KG1 (cell line): ENCODE measurements around the gene GLRX5.

Experiments used
- DNase-seq: peaks from one replicate; lab custom pipeline; 2025; lab: John Stamatoyannopoulos, UW

GLRX5 gene

DNA sequence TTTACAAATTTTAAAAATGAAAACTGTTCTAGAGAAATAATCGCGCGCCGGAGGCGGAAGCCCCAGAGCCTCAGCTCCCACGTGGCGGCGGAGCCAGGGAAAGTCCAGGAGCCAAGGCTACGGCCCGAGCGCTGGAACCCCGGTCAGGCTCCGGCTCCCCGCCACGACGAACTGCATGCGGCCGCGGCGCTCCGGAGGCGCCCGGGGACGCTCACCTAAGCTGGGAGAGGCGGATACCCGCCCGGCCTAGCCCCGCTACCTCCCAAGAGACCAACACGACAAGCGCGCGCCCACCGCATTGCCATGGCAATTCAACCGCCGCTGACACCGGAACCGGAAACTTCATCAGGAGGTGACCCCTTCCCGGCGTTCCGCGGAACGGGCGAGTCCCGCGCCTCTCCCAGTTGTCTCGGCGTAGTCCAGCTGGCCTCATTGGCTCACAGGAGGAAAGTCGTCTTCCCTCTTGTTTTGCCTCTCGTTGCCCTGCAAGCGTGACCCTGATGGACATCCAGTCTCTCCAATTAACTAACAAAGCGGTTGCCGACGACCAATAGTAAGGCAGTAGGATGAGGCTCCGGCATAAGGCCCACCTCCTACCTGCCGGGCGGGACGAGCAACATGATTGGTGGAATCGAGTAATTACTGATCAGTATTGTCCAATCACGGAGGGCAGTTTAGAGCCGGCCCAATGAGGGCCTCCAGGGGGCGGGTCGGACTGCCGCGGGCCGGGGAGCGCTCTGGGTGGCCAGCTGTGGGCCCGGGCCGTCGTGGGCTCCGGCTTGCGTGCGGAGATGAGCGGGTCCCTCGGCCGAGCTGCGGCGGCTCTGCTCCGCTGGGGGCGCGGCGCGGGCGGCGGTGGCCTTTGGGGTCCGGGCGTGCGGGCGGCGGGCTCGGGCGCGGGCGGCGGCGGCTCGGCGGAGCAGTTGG, at the start of gene GLRX5:
Gene GLRX5 (plus strand): TSS at position 752 of the 927 bp plus-strand sequence. CDS start 40 bp downstream, at position 792.
- peak; percentile 99 for DNase-seq

DNA sequence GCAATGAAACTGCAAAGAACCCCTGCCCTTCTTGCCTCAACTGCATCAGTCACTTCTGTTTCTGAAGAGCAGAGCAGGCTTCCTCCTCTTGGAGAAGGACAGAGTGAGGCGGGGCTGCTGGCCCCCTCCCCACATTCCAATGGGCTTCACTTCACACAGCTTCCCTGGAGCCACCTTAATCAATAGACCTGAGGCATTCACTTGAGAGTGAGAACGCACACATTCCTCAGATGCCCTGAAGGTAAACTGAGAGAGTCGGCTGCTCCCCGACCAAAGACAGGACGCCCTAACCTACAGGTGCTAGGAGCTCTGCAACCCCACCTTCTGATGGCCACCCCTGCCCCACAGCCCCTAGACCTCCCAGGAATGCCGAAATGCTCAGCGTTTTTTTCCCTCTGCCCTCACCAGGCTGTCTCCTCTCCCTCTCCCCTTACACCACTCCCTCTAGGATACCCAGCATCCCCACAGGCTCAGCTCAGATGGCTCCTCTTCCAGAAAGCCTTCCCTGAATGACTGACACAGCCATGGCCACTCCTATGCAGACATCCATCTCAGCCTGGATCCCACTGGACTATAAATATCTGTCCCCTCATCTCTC, 49.5 kb upstream of the GLRX5 start:
- DNase-seq: no peak

DNA sequence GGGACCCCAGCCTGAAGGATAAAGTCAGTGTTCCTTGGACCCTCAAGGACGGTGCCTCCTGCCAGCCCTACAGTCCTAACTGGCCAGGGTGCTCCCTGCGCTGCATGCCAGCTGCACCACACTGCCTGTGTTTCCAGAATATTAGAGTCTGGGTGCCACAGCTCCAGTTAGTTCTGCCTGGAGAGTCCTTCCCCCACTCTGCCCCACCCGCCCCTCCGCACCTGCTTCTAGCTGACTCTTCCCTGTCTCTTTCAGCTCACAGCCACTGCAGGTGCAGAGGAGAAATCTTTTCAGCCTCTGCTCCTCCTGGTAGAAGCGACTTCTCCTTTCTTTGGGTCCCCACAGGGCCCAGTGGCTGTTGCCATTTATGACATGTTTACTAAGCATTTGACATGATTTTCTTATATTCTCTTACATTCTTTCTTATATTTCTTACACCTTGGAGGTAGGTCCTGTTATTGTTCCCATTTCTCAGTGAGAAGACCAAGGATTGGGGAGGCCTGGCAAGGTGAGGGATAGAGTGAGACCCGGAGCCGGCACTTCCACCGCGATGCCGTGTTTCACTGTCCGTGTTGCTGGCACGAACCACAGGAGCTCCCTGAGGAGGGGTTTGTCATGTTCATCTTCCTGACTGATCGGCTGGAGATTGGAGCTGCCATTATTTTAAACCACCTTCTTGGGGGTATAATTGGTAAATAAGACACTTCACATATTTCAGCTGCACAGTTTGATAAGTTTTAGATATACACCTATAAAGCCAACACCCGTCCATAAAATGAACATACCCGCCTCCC, 47.8 kb upstream of the GLRX5 start:
- DNase-seq: no peak

DNA sequence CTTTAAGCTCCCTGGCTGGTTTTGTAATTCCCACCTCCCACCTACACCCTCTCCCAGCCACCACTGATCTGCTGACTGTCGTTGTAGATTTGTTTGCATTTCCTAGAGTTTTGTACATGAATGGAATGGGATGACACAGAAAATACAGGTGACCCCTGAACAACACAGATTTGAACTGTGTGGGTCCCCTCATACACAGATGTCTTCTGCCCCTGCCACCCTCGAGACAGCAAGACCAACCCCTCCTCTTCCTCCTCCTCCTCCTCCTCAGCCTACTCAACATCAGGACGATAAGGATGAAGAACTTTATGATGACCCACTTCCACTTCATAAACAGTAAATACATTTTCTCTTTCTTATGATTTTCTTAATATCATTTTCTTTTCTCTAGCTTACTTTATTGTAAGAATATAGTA, 47.2 kb upstream of the GLRX5 start:
- DNase-seq: no peak

DNA sequence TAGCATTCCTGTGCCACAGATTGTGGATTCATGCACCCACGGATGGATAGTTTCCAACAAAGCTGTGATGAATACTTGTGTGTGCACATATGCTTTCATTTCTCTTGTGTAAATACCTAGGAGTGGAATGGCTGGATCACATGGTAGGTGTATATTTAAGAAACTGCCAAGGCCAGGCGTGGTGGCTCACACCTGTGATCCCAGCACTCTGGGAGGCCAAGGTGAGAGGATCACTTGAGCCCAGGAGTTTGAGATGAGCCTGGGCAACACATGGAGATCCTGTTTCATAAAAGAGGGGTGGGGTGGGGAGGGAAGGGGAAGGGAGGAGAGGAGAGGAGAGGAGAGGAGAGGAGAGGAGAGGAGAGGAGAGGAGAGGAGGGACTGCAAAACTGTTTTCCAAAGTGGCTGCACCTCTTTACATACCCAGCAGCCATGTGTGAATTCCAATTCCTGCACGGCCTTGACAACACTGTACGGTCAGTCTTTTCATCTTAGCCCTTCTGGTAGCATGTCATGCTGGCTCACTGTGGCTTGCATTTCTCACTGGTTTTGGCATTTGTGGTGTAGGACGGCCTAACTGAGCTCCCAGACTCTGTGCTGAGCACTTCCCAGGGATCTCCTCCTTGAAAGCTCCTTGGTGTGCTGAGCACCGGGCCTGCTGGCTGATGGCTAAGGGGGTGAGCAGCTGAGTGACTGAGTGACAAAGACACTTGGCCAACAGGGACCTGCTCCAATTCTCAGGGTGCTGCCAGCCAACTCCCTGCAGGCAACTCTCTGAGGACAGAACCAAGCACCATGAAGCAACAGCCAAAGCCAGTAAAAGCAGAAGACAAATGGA, 46.3 kb upstream of the GLRX5 start:
- no peak for DNase-seq

DNA sequence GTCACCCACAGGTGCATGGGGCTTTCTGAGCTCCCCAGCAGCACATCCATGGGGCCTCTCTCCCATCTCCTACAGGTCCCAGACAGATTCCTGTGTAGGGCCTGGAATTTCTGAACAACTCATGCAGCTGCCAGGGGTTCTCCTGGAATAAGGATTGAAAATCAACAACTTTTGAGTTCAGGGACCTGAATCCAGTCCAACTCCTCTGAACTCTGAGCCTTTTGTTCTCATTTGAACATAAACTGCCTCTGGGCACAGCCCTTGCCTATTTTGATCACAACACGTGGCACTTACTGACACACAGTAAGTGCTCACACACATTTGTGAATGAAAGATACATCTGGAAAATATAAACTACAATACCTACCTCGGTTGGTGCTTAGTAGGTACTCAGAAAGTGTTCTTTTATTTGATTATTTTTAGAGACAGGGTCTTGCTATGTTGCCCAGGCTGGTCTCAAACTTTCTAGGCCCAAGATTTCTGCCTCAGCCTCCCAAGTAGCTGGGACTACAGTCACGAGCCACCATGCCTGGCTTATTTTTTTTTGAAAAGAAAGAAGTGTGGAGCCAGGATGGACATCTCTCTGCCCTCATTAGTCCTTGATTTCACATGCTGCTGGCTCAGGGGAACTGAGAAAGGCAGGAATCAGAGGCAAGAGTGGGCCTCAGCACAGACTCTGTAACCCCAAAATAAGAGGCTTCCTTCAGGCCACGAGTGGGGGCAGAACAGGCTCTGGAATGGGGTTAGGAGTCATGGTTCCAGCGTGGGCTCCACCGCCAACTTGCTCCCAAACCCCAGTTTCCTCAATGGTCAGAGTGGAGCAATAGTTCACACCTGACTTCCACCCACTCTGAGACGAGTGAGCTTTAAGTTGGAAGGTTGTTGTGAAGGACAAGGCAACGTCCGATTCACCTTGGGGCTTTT, 45.4 kb upstream of the GLRX5 start:
- DNase-seq: no peak

DNA sequence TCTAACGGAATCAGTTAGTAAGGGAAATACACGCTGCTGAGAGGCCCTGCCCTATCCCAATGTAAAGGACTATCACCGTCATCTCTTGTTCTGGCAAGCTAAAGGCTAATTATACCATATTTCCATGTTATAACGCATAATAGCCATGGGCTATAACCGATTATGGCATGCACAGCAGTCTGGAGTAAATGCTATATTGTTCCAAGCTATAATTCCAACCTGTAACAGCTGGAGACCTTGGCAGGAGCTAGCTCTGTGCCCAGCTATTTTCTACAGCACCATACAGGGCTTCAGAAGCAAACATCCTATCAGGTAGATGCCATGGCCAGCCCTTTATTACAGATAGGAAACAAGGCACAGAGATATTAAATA, 44.7 kb upstream of the GLRX5 start:
- DNase-seq: no peak

DNA sequence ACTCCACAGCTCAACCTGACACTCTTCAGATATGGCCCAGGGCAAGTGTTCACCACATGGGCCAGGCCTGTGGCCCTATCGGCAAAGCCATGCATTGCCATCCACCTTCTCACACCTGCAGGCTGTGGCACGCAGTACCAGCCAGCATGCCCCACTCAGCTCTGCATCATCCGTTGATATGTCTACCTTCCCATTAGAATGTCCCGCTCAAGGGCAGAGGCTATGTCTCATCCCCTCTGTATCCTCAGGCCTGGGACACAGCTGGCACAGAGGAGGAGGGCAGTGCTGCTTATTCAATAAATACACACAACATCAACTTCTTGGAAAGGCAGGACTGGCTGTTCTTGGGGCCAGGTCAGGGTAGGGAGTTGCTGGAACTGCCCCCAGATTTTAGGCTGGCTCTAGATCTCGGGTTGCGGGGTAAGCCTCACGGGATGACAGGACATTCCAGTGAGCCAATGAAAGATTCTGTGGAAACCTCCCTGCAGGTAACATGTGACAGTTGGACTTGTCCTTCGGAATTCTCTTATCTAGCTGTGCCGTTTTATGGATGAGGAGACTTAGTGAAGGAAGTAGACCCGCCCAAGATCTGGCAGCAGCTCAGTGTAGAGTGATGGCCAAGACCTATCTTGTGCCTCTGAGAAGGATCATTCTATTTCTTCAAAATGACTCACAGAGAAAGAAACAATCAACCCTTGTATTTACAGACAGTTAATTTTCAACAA, 44.0 kb upstream of the GLRX5 start:
- no peak for DNase-seq

DNA sequence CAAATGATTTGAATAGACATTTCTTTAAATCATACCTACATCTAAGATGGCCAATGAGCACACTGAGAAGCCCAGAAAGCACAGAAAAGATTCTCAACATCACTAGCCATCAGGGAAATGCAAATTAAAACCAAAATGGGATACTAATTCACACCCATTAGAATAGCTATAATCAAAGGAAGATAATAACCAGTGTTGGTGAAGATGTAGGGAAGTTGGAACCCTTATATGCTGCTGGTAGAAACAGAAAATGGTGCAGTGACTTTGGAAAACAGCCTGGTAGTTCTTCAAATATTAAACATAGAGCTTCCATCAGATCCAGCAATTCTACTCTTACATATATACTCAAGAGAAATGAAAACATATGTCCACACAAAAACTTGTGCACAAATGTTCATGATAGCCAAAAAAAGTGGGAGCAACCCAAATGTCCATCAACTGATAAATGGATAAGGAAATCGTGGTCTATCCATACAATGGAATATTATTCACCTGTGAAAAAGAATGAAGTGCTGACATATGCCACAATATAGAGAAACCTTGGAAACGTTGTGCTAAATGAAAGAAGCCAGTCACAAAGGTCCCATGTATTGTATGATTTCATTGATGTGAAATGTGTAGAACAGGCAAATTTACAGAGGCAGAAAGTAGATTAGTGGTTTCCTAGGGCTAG, 42.8 kb upstream of the GLRX5 start:
- DNase-seq: no peak

DNA sequence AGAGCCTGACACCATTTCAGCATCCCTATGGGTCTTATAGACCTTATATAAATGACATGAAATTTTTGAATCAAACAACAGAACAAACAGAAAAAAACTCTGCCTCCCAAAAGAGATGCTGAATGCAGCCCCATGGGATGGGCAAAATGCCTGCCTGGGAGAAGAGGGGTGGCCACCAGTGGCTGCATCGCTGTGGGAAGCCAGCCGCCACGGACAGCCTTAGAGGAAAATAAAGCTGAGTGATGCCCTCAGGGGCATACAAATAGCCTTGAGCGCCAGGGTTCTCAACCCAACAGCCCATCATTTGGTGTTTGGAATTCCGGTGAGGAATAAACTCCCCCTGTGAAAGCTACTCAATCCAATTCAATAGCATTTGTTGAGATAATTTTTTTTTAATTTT, 41.3 kb upstream of the GLRX5 start:
- no peak for DNase-seq

DNA sequence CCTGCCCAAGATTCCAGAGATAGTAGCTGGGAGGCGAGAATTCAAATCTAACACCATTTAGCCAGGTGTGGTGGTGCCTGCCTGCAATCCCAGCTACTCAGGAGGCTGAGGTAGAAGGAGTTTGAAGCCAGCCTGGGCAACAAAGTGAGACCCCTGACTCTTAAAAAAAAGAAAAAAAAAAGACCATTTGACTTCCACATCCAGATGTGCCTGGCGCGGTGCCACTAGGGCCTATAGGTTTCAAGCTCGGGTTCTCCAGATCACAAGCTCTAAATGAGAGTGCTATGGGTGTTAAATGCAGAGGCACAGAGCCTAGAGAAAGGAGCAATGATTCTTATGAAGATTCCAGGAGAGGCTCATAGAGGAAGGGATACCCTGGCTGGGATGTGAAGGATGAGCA, 40.9 kb upstream of the GLRX5 start:
- no peak for DNase-seq

DNA sequence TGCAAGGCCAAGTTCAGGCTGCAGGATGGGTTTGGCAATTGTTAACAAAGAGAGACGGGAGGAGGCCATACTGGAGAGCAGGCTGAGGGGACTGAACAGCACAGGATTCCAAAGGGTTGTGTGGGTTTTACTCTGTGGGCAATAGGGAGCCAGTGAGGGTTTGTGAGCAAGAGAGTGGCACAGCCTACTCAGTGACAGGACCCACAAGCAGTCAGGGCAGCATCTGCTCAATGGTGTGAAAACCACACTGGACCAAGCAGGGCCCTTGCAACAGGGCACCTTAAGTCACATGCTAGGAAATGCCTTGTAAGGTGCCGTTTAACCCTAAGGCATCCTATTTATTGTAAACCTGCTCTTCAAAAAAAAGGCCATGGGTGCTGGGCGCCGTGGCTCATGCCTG, 40.4 kb upstream of the GLRX5 start:
- no peak for DNase-seq

DNA sequence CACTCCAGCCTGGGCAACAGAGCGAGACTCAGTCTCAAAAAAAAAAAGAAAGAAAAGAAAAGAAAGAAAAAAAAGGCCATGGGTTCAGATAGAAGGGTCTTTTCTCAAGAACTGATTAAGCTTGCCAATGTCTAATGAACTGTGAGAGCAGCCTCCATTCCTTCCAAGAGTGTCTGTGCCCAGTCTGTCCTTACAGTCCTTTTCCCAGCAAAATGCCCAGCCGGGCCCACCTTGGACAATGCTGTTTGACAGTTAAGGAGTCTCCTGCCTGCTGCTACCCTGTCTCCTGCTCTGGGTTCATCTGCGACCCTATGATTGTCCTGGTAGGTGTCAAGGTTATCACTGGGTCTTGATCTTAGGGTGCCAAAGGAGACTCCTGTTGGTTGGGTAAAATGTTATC, 39.8 kb upstream of the GLRX5 start:
- DNase-seq: no peak

DNA sequence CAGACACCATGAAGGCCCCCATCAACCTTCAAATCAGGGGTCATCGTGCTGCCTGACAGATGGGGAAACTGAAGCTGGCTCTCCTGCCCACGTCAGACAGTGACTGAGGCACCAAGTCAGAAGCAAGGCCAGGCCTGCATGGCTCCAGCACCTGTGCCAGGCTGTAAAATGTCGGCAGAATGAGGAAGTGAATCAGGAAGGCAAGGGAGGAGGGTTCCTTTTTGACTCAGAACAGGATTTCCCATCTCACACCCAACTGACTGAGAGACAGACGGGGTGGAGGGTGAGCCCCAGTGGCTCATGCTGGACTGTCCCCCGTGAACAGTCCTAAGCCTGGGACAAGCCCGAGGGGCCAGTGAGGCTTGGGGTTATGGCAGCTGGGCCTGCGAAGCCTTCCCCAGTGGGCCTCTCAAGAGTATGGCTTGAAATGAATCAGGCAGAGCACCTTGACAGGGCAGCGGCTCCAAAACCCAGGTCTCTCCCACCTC, 39.3 kb upstream of the GLRX5 start:
- DNase-seq: no peak

DNA sequence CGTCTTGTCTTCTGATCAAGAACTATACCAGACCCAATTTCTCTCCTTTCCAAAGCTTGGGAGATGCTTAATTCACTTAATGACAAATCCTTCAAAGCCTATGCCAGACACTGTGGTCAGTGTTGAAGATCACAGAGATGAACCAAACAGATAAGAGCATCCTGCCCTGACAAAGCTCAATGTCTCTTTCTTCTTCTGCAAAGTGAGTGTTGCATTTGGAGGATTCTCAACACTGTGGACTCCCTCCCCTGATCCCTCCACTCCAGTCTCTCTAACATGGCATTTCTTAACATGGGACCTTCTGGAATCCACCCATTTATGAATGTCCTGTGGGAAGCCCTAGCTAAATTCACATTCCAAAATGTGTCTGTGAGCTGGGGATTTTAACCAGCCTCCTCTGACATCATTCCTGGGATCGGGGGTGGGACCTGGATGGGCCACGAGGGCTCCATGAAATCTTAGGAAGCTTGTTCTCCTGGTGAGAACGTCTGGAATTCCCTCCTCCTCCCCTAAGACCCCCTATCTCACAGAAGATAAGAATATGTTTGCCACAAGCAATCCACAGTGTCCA, 38.7 kb upstream of the GLRX5 start:
- DNase-seq: no peak

DNA sequence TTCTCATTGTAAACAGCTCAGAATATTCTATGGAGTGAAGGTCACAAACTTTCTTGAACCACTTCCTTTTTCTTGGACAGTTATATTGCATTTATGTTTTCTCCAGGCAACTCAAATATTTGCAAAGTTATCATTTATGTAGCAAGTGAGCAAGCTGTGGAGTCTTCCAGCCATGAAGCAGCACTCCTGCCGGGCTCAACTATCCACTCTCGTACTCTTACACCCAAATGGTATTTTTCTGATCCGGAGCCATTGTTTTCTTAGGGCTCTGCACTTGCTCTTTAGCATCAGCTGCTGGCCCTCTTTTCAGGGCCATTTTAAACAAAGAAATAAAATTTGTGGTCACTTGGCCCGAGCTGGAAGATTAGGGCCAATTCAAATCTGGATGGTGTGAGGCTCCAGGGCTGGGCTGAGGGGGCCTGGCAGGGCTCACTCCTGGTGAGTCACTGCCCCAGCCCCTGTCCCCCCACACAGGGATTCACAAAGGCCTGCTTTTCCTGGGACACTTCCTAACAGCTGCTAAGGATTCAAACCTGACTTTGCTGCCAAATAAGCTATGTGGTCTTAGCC, 38.1 kb upstream of the GLRX5 start:
- no peak for DNase-seq

DNA sequence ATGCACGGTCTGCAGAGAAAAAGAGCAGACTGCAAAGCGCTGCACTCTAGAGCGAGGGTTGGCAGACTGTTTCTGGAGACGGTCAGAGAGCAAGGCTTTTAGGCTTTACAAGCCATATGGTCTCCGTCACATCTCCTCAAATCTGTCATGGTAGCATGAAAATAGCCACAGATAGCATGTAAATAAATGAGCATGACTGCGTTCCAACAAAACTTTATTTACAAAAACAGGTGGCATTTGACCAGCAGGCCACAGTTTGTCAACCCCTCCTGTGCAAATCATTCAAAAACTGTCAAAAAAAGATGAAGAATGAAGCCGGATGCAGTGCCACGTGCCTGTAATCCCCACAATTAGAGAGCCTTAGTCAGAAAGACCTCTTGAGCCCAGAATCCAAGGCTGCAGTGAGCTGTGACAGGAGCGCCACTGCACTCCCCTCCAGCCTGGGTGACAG, 37.3 kb upstream of the GLRX5 start:
- DNase-seq: no peak

DNA sequence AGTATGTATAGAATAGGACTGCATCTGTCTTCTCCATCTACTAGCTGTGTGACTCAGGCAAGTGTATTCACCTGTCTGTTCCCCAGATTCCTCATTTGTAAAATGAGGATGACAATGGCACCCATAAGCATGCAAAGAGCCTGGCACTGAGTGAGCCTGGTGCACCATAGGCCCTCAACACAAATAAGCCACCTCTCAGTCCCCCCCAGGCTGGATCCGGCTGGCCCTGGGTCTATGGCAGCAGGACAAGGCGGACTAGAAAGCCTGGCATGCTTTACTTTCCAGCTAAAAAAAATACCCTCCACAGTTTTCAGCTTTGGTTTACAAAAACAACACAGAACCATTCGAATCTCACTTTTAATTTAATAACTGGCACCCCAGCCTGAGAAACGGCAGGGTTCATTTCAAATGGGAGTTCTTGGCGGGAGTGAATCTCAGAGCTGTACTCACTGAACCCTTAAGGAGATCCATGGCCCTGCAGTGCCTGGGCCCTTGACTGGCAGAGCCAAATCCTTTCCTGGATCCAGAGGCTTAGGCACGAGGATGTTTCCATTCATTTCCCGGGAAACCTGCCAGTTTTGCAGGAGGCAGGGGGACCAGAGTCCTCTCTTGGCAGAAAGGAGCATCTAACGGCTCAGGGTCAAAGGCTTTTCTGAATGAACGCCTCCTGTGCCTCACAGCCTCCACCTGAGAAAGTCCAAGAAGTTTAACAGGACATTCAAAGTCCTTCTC, 36.1 kb upstream of the GLRX5 start:
- DNase-seq: no peak
